ENCODE results near the gene RHEX. TPM values are rescaled to one million over a fixed set of nuclear protein-coding genes. Genes with fewer than 3 reads are reported as not detected.
A peak's percentile ranks its signal among the peaks of the same experiment; 100 is the strongest.

The RHEX gene
- total and polyA plus RNA-seq, 4 donors = 0.57 to 7.4 (median 1.2) TPM

DNA sequence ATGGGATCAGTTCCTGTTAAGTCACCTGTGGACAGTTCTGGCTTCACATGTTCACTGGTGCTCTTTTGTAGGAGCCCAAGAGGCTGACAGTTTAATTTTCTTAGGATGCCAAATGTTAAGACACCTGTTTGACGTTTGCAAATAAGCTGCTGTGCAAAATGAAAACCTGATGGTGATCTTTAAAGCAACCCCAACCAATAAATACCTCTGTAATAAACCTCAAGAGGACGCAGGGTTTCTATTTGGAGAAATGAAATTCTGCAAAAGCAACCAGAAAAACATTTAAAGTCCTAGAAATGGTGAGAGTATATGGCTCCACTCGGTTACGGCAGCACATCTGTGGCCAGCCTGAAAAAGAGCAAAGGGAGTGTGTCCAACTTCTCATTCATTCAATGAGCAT lies 5.7 kb upstream of the RHEX start:
- Histone ChIP-seq H3K9me3 (ENCODE audit: control insufficient read depth in 4 of 4, insufficient read depth in 3 of 4, low read length in 3 of 4) (no peaks in the 10 kb centered on the region), H3K4me1 (ENCODE audit: control insufficient read depth in 5 of 5, insufficient read depth in 5 of 5, low read length in 5 of 5) (no peaks in the 10 kb centered on the region), H3K4me3 (no peak overlapping the region), H3K27ac (ENCODE audit: low read depth in 1 of 2, low read length in 1 of 2) (no peak overlapping the region), H3K27me3 (ENCODE audit: control insufficient read depth in 3 of 3, insufficient read depth in 3 of 3, low read length in 2 of 3) (no peaks in the 10 kb centered on the region), H3K9ac (ENCODE audit: insufficient read depth in 1 of 2, low read length in 2 of 2) (no peak overlapping the region), H3K36me3 (ENCODE audit: control insufficient read depth in 4 of 4, insufficient read depth in 4 of 4, low read length in 4 of 4) (no peaks in the 10 kb centered on the region)
- TF ChIP-seq, protein P1, sequence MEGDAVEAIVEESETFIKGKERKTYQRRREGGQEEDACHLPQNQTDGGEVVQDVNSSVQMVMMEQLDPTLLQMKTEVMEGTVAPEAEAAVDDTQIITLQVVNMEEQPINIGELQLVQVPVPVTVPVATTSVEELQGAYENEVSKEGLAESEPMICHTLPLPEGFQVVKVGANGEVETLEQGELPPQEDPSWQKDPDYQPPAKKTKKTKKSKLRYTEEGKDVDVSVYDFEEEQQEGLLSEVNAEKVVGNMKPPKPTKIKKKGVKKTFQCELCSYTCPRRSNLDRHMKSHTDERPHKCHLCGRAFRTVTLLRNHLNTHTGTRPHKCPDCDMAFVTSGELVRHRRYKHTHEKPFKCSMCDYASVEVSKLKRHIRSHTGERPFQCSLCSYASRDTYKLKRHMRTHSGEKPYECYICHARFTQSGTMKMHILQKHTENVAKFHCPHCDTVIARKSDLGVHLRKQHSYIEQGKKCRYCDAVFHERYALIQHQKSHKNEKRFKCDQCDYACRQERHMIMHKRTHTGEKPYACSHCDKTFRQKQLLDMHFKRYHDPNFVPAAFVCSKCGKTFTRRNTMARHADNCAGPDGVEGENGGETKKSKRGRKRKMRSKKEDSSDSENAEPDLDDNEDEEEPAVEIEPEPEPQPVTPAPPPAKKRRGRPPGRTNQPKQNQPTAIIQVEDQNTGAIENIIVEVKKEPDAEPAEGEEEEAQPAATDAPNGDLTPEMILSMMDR (IDR thresholded peaks at IDR 0.05; ENCODE audit: control extremely low read depth, extremely low read depth) = no peak
- WGBS, 2 donors = 78 to 87% methylated on average over 4 of the region's 4 CpGs
- ATAC-seq (ENCODE audit: insufficient read depth, low FRiP score) = no peak
- DNase-seq = no peak

DNA sequence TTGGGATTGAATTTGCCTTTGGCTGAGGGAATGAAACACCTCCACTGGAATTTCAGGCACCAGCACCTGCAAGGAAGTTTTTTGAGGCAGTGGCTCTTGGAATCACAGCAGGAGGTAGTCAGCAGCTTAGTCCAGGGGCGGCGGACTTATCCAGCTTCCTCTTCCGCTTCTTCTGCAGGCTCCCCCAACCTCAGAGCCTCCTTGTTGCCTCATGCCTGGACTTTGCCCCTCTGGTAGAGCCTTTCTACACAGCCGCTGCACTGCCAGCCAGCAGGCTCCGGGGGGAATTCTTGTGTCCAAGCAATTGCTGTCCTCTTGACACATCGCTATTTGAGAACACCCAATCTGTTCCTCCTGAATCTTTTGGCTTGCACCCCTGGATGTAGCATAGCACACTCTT lies 4.4 kb upstream of the RHEX start:
- Histone ChIP-seq H3K27me3 (ENCODE audit: control insufficient read depth in 3 of 3, insufficient read depth in 3 of 3, low read length in 2 of 3) (no peaks in the 10 kb centered on the region), H3K4me1 (ENCODE audit: control insufficient read depth in 5 of 5, insufficient read depth in 5 of 5, low read length in 5 of 5) (no peaks in the 10 kb centered on the region), H3K4me3 (no peak overlapping the region), H3K9ac (ENCODE audit: insufficient read depth in 1 of 2, low read length in 2 of 2) (no peak overlapping the region), H3K9me3 (ENCODE audit: control insufficient read depth in 4 of 4, insufficient read depth in 3 of 4, low read length in 3 of 4) (no peaks in the 10 kb centered on the region), H3K36me3 (ENCODE audit: control insufficient read depth in 4 of 4, insufficient read depth in 4 of 4, low read length in 4 of 4) (no peaks in the 10 kb centered on the region), H3K27ac (ENCODE audit: low read depth in 1 of 2, low read length in 1 of 2) (no peak overlapping the region)
- ATAC-seq (ENCODE audit: insufficient read depth, low FRiP score) (no peak), DNase-seq (peak in 1 of 3 donors; percentile 17)
- WGBS, 2 donors = 31 to 53% methylated on average over 6 of the region's 6 CpGs
- TF ChIP-seq, protein P1 (IDR thresholded peaks at IDR 0.05; ENCODE audit: control extremely low read depth, extremely low read depth) = no peak

DNA sequence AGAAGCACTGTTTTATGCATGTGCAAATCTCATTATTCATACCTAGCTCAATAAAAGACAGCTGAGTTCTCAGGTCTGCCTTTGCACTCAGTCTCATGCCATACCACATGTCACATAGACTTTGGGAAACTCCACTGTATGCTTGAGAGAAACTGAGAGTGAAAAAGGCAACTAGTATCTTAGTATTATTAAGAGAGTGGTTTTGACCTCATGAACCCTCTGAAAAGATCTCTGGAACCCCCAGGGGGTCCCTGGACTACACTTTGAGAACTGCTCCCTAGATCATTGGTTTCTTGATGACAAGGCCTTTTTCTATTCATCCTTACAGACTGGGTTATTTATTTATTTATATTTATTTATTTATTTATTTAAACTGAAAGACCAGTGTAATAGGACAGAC lies 3.7 kb upstream of the RHEX start:
- H3K27ac ChIP-seq (ENCODE audit: low read depth in 1 of 2, low read length in 1 of 2) = no peak overlapping the region
- TF ChIP-seq, protein P1 (IDR thresholded peaks at IDR 0.05; ENCODE audit: control extremely low read depth, extremely low read depth) = no peak
- ATAC-seq (ENCODE audit: insufficient read depth, low FRiP score) = no peak

GRCh38 chr1:206049919-206050600 lies 2.9 kb upstream of the RHEX start:
- ATAC-seq (ENCODE audit: insufficient read depth, low FRiP score) (no peak), DNase-seq (no peak)
- Histone ChIP-seq H3K36me3 (ENCODE audit: control insufficient read depth in 4 of 4, insufficient read depth in 4 of 4, low read length in 4 of 4) (no peaks in the 10 kb centered on the region), H3K9me3 (ENCODE audit: control insufficient read depth in 4 of 4, insufficient read depth in 3 of 4, low read length in 3 of 4) (no peaks in the 10 kb centered on the region), H3K4me3 (no peak overlapping the region), H3K4me1 (ENCODE audit: control insufficient read depth in 5 of 5, insufficient read depth in 5 of 5, low read length in 5 of 5) (no peaks in the 10 kb centered on the region), H3K27me3 (ENCODE audit: control insufficient read depth in 3 of 3, insufficient read depth in 3 of 3, low read length in 2 of 3) (peaks cover 0 to 2% (median 0%) of the 10 kb centered on the region in 3 donors), H3K27ac (ENCODE audit: low read depth in 1 of 2, low read length in 1 of 2) (no peak overlapping the region), H3K9ac (ENCODE audit: insufficient read depth in 1 of 2, low read length in 2 of 2) (no peak overlapping the region)
- TF ChIP-seq, protein P1 (IDR thresholded peaks at IDR 0.05; ENCODE audit: control extremely low read depth, extremely low read depth) = no peak
- WGBS, 2 donors = 65 to 78% methylated on average over 3 of the region's 3 CpGs

More for the DNA sequence above, 3.7 kb upstream of the RHEX start:
- Histone ChIP-seq H3K4me3 (no peak overlapping the region), H3K36me3 (ENCODE audit: control insufficient read depth in 4 of 4, insufficient read depth in 4 of 4, low read length in 4 of 4) (no peaks in the 10 kb centered on the region), H3K27me3 (ENCODE audit: control insufficient read depth in 3 of 3, insufficient read depth in 3 of 3, low read length in 2 of 3) (no peaks in the 10 kb centered on the region), H3K4me1 (ENCODE audit: control insufficient read depth in 5 of 5, insufficient read depth in 5 of 5, low read length in 5 of 5) (no peaks in the 10 kb centered on the region), H3K9me3 (ENCODE audit: control insufficient read depth in 4 of 4, insufficient read depth in 3 of 4, low read length in 3 of 4) (no peaks in the 10 kb centered on the region), H3K9ac (ENCODE audit: insufficient read depth in 1 of 2, low read length in 2 of 2) (no peak overlapping the region)
- DNase-seq = no peak

Measured in lung (tissue), 12 donors.